Measurements from ENCODE around the gene NPTX1. TPM values are rescaled to one million over a fixed set of nuclear protein-coding genes. Genes with fewer than 3 reads are reported as not detected.

The NPTX1 gene
- total RNA-seq, 1 donor from 2014 or later: 23.4 TPM

DNA sequence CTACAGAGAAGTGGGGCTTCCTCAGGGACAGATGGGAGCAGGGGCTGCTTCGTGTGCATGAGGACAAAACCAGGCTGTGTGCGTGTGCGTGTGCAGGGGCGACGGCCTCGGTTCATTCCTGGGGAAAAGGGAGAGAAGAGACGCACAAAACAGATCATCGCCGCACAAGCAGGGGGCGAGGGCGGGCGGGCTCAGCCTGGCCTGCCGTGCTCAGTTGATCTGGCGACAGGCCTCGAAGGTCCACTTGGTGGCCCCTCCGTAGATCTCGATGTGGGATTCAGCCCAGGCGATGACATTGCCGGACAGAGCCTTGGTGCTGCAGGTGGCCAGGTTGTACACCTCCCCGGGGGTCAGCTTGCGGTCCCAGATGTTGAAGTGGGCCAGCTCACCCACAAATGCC, 5.8 kb downstream of the NPTX1 start:
- Mint-ChIP-seq H3K27me3 (ENCODE audit: insufficient read depth) (peaks cover 29% of the 10 kb centered on the region), H3K9me3 (no peaks in the 10 kb centered on the region), H3K27ac (no peak overlapping the region), H3K4me3 (no peak overlapping the region), H3K36me3 (ENCODE audit: low read depth) (peaks cover 25% of the 10 kb centered on the region), H3K4me1 (ENCODE audit: low read depth) (peaks cover 18% of the 10 kb centered on the region)
- intact Hi-C loops (cut with micrococcal nuclease): no loop called here
- DNase-seq (ENCODE audit: low spot score): no peak

- Mint-ChIP-seq H3K27me3 (ENCODE audit: insufficient read depth) (peaks cover 20% of the 10 kb centered on the region), H3K4me3 (no peak overlapping the region), H3K27ac (no peak overlapping the region), H3K36me3 (ENCODE audit: low read depth) (peaks cover 24% of the 10 kb centered on the region), H3K9me3 (no peaks in the 10 kb centered on the region), H3K4me1 (ENCODE audit: low read depth) (peaks cover 14% of the 10 kb centered on the region)
- intact Hi-C loops (cut with micrococcal nuclease): no loop called here
- DNase-seq (ENCODE audit: low spot score): no peak
Measured at GRCh38 chr17:80469667-80470066, 6.7 kb downstream of the NPTX1 start.

GRCh38 chr17:80468781-80469493, 7.5 kb downstream of the NPTX1 start:
- Mint-ChIP-seq H3K4me1 (ENCODE audit: low read depth) (peaks cover 10% of the 10 kb centered on the region), H3K36me3 (ENCODE audit: low read depth) (peaks cover 22% of the 10 kb centered on the region), H3K4me3 (no peak overlapping the region), H3K27ac (no peak overlapping the region), H3K9me3 (no peaks in the 10 kb centered on the region), H3K27me3 (ENCODE audit: insufficient read depth) (peaks cover 12% of the 10 kb centered on the region)
- intact Hi-C loops (cut with micrococcal nuclease): no loop called here
- no peak for DNase-seq (ENCODE audit: low spot score)

DNA sequence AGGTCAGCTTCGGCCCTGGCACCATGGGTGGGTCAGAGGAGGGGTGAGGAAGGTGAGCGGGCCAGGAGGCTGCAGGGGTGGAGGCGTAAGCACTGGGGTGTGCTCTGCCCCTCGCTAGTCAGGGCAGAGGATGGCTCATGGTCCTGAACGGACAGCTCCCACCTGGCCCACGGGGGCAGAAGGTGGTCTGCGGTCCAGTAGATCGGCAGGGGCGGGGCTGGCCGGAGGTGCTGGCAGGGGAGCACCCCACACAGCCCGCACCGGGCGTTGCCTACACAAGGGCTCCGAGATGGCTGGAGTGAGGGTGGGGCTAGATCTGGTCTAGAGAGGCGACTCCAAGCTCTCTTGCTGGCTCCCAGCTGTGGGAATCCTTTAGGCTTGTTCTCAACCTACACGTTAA, 8.2 kb downstream of the NPTX1 start:
- Mint-ChIP-seq H3K9me3 (no peaks in the 10 kb centered on the region), H3K27me3 (ENCODE audit: insufficient read depth) (peaks cover 10% of the 10 kb centered on the region), H3K4me3 (no peak overlapping the region), H3K4me1 (ENCODE audit: low read depth) (peaks cover 10% of the 10 kb centered on the region), H3K27ac (no peak overlapping the region), H3K36me3 (ENCODE audit: low read depth) (peaks cover 22% of the 10 kb centered on the region)
- DNase-seq (ENCODE audit: low spot score): no peak
- intact Hi-C loops (cut with micrococcal nuclease): no loop called here

DNA sequence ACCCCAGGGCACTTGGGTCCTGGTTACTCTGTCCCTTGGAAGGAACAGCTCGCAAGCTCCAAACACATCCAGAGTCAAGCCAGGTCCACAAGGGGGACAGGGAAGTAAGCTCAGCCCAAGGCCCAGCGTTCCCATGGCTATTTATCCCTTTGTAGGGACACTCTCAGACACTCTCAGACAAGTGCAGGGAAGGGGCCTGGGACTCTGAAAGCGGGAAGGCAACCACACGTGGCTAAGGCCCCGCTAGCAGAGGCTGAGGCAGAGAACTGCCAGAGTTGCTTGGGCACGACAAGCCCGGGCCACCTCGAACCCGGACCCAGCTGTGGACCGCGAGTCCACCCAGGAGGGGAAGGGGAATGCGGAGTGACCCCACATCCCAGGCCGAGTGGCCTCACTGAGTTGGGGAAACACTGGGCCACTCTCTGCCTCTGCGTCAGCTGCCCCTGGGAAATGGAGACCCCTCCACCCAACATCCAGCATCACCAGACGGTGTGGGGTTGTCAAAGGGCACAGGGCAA, 10.2 kb downstream of the NPTX1 start:
- H3K4me3 Mint-ChIP-seq: no peak overlapping the region
- H3K4me1 Mint-ChIP-seq (ENCODE audit: low read depth): no peaks in the 10 kb centered on the region
- no peak overlapping the region for H3K27ac Mint-ChIP-seq
- intact Hi-C loops (cut with micrococcal nuclease): no loop called here
- H3K9me3 Mint-ChIP-seq: no peaks in the 10 kb centered on the region
- peaks cover 14% of the 10 kb centered on the region for H3K27me3 Mint-ChIP-seq (ENCODE audit: insufficient read depth)
- peaks cover 12% of the 10 kb centered on the region for H3K36me3 Mint-ChIP-seq (ENCODE audit: low read depth)
- DNase-seq (ENCODE audit: low spot score): no peak

- Mint-ChIP-seq H3K36me3 (ENCODE audit: low read depth) (peaks cover 9% of the 10 kb centered on the region), H3K27me3 (ENCODE audit: insufficient read depth) (peaks cover 22% of the 10 kb centered on the region), H3K4me3 (no peak overlapping the region), H3K4me1 (ENCODE audit: low read depth) (no peaks in the 10 kb centered on the region), H3K27ac (no peak overlapping the region), H3K9me3 (no peaks in the 10 kb centered on the region)
- DNase-seq (ENCODE audit: low spot score): no peak
- intact Hi-C loops (cut with micrococcal nuclease): no loop called here
Measured at GRCh38 chr17:80465327-80465974, 11.0 kb downstream of the NPTX1 start.

DNA sequence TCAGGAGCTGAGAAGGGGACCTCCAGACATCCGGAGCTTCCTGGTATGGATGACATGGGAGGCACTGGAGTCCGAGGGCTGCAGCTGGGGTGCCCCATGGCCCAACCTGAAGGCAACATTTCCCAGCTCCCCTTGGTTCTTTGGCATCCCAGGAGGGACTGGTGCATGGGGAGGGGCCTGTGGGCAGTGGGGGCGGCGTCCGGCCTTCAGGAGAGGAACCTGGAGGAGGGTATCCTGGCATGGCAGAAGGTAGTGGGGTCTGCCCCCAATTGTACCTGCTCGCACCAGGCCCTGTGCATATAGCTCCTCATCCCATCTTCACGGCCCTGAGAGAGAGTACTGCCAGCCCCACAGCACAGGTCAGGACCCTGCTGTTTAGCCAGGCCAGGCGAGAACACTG, 11.9 kb downstream of the NPTX1 start:
- no peak for DNase-seq (ENCODE audit: low spot score)
- no peaks in the 10 kb centered on the region for H3K4me1 Mint-ChIP-seq (ENCODE audit: low read depth)
- H3K9me3 Mint-ChIP-seq: no peaks in the 10 kb centered on the region
- no peak overlapping the region for H3K4me3 Mint-ChIP-seq
- intact Hi-C loops (cut with micrococcal nuclease): no loop called here
- H3K36me3 Mint-ChIP-seq (ENCODE audit: low read depth): peaks cover 7% of the 10 kb centered on the region
- H3K27ac Mint-ChIP-seq: no peak overlapping the region
- H3K27me3 Mint-ChIP-seq (ENCODE audit: insufficient read depth): peaks cover 22% of the 10 kb centered on the region

DNA sequence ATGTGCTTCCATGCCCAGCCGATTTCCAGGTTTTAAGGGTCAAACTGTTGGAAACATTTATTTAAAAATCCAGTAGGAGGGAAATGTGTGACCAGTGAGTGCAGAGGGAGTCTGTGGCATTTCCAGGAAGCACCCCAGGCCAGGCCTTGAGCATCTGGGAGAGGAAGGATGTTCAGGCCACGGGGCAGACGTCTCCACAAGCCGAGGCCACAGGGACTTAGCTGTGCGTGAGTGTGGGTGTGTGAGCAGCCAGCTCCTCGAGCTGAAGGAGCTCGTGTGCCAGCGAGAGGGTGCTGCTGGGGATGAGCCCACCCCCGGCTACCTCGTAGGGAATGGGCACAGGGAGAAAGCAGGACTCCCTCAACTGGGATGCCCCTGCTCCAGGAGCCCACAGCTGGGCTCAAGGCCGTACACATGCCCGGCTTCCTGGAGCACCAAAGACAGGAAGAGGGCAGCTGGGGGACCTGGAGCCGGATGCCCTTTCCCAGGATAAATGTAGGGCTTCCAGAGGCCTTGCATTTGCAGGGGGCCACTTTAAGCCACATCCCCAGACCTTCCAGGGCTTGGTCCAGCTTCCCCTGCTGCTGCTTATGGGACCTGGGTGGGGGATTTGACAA, 12.5 kb downstream of the NPTX1 start:
- intact Hi-C loops (cut with micrococcal nuclease): no loop called here
- Mint-ChIP-seq H3K27ac (no peak overlapping the region), H3K36me3 (ENCODE audit: low read depth) (peaks cover 6% of the 10 kb centered on the region), H3K9me3 (no peaks in the 10 kb centered on the region), H3K4me3 (no peak overlapping the region), H3K27me3 (ENCODE audit: insufficient read depth) (peaks cover 22% of the 10 kb centered on the region), H3K4me1 (ENCODE audit: low read depth) (no peaks in the 10 kb centered on the region)
- no peak for DNase-seq (ENCODE audit: low spot score)

DNA sequence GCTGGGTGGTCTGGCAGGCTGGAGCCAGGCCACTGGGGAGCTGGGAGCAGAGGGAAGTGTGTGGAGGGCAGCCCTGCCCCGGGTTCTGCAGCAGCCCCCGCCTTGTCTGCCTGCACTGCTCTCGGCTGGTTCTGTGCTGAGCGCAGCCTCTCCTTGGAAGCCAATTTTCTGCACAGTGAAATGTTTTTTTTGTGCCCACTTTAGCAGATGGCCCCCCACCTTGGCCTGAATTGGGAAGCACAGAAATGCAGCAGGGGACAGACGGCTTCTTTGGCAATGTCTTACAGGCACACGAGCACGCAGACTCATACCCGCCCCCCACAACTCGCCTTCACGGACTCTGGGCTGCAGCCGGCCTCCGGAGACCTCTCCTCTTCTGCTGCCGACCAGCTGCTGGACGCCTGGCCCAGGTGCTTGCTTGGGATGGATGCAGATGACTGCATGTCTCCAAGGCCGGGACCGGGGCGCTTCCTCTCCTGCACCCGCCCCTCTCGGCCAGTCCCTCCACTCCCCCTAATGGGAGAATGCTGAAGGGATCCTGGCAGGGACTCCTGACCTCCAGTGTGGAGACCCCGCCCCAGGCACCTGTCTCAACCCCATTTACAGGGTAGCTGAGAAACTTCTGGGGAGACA, 14.8 kb downstream of the NPTX1 start:
- H3K36me3 Mint-ChIP-seq (ENCODE audit: low read depth): no peaks in the 10 kb centered on the region
- no peaks in the 10 kb centered on the region for H3K9me3 Mint-ChIP-seq
- no peak overlapping the region for H3K27ac Mint-ChIP-seq
- intact Hi-C loops (cut with micrococcal nuclease): no loop called here
- H3K4me1 Mint-ChIP-seq (ENCODE audit: low read depth): peaks cover 18% of the 10 kb centered on the region
- no peak for DNase-seq (ENCODE audit: low spot score)
- peaks cover 17% of the 10 kb centered on the region for H3K27me3 Mint-ChIP-seq (ENCODE audit: insufficient read depth)
- H3K4me3 Mint-ChIP-seq: no peak overlapping the region

GRCh38 chr17:80460429-80460834, 16.0 kb downstream of the NPTX1 start:
- Mint-ChIP-seq H3K4me3 (no peak overlapping the region), H3K27ac (no peak overlapping the region), H3K9me3 (no peaks in the 10 kb centered on the region), H3K4me1 (ENCODE audit: low read depth) (peaks cover 27% of the 10 kb centered on the region), H3K27me3 (ENCODE audit: insufficient read depth) (peaks cover 19% of the 10 kb centered on the region), H3K36me3 (ENCODE audit: low read depth) (no peaks in the 10 kb centered on the region)
- DNase-seq (ENCODE audit: low spot score): no peak
- intact Hi-C loops (cut with micrococcal nuclease): no loop called here

DNA sequence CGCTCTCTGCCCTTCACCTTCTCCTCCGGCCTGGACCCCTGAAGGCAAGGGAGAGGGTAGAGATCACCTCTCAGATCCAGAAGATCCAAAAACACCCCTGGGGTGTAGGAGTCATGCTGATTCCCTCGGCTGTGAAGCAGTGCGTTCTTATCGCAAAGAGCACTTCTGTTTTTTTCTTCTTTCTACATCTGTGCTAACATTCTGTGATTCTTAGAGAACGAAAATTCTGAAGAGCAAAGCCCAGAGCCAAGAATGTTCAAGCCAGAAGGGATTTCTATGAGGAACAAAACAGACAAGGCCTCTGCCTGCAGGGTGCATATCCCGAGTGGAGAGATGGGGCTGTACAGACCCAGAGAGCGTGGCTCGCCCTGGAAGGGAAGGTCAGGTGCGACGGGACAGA, 17.2 kb downstream of the NPTX1 start:
- Mint-ChIP-seq H3K27ac (no peak overlapping the region), H3K27me3 (ENCODE audit: insufficient read depth) (peaks cover 19% of the 10 kb centered on the region), H3K36me3 (ENCODE audit: low read depth) (no peaks in the 10 kb centered on the region), H3K9me3 (no peaks in the 10 kb centered on the region), H3K4me1 (ENCODE audit: low read depth) (peaks cover 32% of the 10 kb centered on the region), H3K4me3 (no peak overlapping the region)
- DNase-seq (ENCODE audit: low spot score): no peak
- intact Hi-C loops (cut with micrococcal nuclease): no loop called here

DNA sequence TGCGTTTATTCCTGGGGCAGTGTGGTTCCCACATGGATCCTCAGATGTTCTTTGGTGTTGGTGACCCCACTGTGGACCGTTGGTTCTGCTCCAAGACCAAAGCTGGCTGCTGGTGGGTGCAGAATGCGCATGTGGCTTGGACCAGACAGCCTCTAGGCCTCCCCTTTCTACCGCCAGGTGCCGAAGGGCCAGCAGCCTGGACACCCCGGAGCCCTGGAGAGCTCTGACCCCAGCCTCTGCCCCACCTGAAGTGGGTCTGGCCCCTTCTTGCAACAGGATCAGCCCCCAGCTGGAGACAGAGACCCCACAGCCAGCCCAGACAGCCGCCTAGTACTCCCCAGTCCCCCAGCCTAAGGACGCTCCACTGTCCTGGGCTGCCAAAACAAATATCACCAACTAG, 18.4 kb downstream of the NPTX1 start:
- Mint-ChIP-seq H3K36me3 (ENCODE audit: low read depth) (no peaks in the 10 kb centered on the region), H3K4me3 (peak overlapping the region; percentile 20), H3K27me3 (ENCODE audit: insufficient read depth) (peaks cover 19% of the 10 kb centered on the region), H3K4me1 (ENCODE audit: low read depth) (peaks cover 44% of the 10 kb centered on the region), H3K9me3 (no peaks in the 10 kb centered on the region), H3K27ac (no peak overlapping the region)
- intact Hi-C loops (cut with micrococcal nuclease): no loop called here
- DNase-seq (ENCODE audit: low spot score): no peak

Data from activated T-helper 1 cell treated with anti-CD3 and anti-CD28 coated beads, Interleukin-12 subunit alpha, Interleukin-12 subunit beta, Interleukin-2, Interleukin-4 antibody, amounts not matched to agents 30 ng/mL and 10 ng/mL and 1 ng/mL, durations not matched to agents 14 hours and 24 hours and 36 hours (primary cell).